GM21529 (cell line): ENCODE data around the gene CTU1.

Source experiments
- ATAC-seq: cut with Tn5 transposase; IDR thresholded peaks from one replicate; pipeline ENCODE4 v1.9.1; 2021; ENCODE audit not compliant: unreplicated experiment

CTU1 gene

GRCh38 chr19:51083783-51084182, 24.4 kb downstream of the CTU1 start:
- no peak for ATAC-seq

- no peak for ATAC-seq
These were observed 25.0 kb downstream of the CTU1 start for GRCh38 chr19:51083181-51083580.

DNA sequence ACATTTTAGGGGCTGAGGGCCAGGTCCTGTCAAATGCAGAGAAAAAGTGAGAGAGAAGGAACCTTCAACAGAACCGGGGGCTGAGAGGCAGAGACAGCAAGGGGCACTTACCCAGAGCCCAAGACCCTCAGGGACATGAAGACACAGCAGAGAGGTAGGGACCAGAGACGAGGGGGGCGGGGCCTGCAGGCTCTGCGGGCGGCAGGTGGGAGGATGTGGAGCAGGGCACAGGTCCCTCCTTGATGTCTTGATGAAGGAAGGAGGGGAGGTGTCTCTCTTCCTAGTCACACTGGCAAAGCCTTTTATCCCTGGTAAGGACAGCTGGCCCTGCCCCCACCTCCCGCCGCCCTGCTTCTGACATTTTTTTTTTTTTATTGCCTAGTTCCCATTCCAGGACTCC, 25.6 kb downstream of the CTU1 start, which contains the start of gene KLK14:
KLK14 (minus strand) TSS at position 277 of the 400 bp plus-strand sequence; CDS start at position 4, 273 bp downstream.
- no peak for ATAC-seq

- ATAC-seq = no peak
These were observed 26.7 kb downstream of the CTU1 start for GRCh38 chr19:51081476-51081875.

GRCh38 chr19:51079481-51080110, 28.6 kb downstream of the CTU1 start:
- no peak for ATAC-seq

GRCh38 chr19:51078731-51079130, 29.5 kb downstream of the CTU1 start:
- no peak for ATAC-seq

- no peak for ATAC-seq
These were observed 30.1 kb downstream of the CTU1 start for GRCh38 chr19:51078104-51078503.

DNA sequence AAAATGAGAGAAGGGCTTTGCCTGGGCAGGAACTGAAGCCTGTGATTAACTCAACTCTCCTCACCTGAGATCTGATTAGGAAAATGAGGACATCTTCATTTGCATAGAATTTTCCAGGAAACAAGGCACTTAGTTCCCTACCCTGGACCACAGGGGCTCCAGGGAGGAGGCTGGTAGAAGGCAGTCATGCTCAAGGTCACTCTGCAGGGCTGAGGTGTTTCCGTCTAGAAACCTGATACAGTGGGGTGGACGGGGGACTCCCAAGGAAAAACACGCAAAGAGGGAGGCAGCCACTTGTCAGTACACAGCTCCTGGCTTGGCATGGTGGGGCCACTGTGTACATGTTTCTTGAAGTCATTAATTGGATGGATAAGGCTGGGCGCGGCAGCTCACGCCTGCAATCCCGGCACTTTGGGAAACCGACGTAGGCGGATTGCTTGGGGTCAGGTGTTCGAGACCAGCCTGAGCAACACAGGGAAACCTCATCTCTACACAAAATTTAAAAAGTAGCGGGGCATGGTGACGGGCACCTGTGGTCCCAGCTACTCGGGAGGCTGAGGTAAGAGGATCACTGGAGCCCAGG, 31.5 kb downstream of the CTU1 start:
- ATAC-seq = no peak

DNA sequence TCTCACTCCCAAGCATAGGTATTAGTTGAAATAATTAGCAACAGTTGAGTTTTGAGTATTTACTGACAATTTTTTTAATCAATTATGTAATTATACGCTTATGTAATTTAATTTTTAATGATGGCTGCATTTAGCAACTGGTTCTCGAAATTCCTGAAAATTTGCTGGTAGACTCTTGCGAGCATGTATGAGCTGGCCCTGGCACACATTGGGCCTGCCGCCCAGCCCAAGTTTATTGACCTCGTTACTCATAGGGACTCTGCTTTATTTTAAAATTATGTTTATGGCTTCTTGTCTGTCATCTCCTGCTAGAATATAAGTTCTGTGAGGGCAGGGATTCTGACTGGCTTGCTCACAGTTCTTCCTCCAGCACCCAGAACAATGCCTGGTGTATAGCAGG, 32.2 kb downstream of the CTU1 start:
- no peak for ATAC-seq

DNA sequence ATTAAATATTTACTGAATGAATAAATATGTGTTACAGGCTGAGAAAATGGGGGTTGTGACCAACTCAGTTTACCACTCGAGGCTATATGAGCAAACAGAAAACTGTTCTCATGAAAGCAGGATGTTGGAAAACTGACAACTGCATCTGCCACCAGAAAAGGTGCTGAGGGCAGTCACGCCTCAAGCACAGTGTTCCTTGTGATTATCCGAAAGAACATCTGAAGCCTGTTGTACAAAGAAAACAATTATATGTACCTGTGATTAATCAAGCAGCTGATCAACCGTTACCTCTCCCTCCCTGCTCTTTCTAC, 37.2 kb downstream of the CTU1 start:
- no peak for ATAC-seq

GRCh38 chr19:51070334-51071094, 37.7 kb downstream of the CTU1 start:
- no peak for ATAC-seq

GRCh38 chr19:51066393-51067186, 41.6 kb downstream of the CTU1 start:
- ATAC-seq = no peak

DNA sequence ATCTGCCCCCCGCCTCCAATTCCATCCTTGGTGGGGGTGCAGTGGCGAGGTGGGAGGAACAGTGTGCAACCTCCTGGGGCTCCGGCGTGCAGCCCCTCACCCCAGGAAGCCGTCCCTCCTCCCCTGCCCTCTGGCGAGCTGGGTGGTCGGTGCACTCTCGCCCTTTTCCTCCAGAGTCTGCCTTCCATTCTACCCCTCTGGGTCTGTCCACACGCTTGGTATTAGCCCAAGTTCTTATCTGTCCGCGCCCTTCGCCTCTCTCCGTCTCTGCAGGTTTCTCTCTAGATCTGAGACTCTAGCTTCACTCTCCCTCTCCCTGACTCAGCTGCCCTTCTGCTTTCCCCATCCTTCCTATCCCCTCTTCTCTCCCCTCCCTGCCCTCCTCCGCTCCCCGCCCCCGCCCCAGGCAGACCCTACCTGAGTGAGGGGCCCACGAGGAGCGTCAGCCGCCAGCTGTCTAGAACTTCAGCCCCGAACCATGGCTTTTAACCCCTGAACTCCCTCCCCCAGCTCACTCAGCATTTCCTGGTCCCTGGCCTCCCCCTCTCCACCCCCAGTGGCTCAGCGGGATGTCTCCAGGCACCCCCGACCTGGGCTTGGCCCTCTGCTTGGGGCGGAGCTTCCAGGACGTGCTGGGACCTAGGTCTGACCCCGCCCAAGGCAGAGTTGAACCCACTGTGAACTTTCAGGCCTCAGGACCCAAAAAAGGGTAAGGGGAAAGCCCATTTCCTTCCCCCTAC, 42.8 kb downstream of the CTU1 start:
- no peak for ATAC-seq

- ATAC-seq = no peak
These were observed 43.5 kb downstream of the CTU1 start, which contains the start of gene KLK13 for GRCh38 chr19:51064534-51065220. TSS of gene KLK13 (minus strand) at chr19:51065092. CDS start at chr19:51065067, 25 bp downstream.

- ATAC-seq = no peak
These were observed 44.5 kb downstream of the CTU1 start for GRCh38 chr19:51063664-51064063.

GRCh38 chr19:51060973-51061372, 47.2 kb downstream of the CTU1 start:
- no peak for ATAC-seq

- no peak for ATAC-seq
These were observed 47.9 kb downstream of the CTU1 start for GRCh38 chr19:51060336-51060735.

DNA sequence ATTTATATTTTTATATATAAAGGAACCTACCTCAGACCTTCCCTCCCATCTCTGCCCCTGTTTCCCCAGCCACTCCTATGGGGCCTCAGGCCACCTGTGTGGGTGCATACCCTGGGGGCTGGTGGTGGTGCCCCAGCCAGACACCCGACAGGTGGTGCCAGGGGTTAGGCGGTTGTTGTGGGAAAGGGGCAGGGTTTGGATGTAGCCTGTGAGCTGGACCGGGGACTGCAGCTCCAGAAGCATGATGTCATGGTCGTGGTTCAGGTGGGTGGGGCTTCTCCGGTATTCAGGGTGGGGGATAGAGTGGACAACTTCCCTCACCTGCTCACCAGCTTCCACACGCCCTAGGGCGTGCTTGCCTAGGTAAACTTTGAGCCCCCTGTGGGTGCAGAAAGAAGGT, 48.5 kb downstream of the CTU1 start:
- no peak for ATAC-seq

- no peak for ATAC-seq
These were observed 52.3 kb downstream of the CTU1 start for GRCh38 chr19:51055866-51056265.
